HL-60 (cell line): Measurements from ENCODE around the gene LCN6.

Experiments used
- DNase-seq, 2 experiments: peaks; one replicate each; pipeline ENCODE4 v3.0.0-alpha.2; 2010 to 2020; ENCODE audit warnings: low read depth in 1 of 2, low spot score in 1 of 2
- H3K27ac ChIP-seq: fragments of 250-450 bp; sonication (Bioruptor Pico); replicated peaks from 2 replicates; pipeline ENCODE4 v1.5.1; 2020; ENCODE audit warnings: mild to moderate bottlenecking, moderate library complexity
- H3K27me3 ChIP-seq: fragments of 250-450 bp; sonication (Bioruptor Pico); 2 replicates; pipeline ENCODE4 v1.5.1; 2021; ENCODE audit warnings: mild to moderate bottlenecking, moderate library complexity; ENCODE audit not compliant: insufficient read depth, poor library complexity, severe bottlenecking
- H3K4me3 ChIP-seq: replicated peaks from 2 replicates; pipeline ENCODE4 v1.5.1; 2011; ENCODE audit warnings: mild to moderate bottlenecking, control low read depth, low read length; ENCODE audit not compliant: insufficient read depth
- CTCF ChIP-seq: IDR thresholded peaks from one replicate; pipeline ENCODE4 v1.5.1; 2011; ENCODE audit warnings: low read length, control low read depth, inconsistent platforms; ENCODE audit not compliant: insufficient read depth
- GABPA ChIP-seq: IDR thresholded peaks from 2 replicates; pipeline ENCODE4 v1.6.1; 2012; ENCODE audit warnings: low read depth
- POLR2AphosphoS5 ChIP-seq: IDR thresholded peaks from 2 replicates; pipeline ENCODE4 v1.6.1; 2012; ENCODE audit warnings: low read depth
- REST ChIP-seq: IDR thresholded peaks from 2 replicates; pipeline ENCODE4 v1.6.1; 2012; ENCODE audit warnings: low read depth; ENCODE audit not compliant: insufficient replicate concordance
- SPI1 ChIP-seq: IDR thresholded peaks from 2 replicates; pipeline ENCODE4 v1.6.1; 2012; ENCODE audit warnings: low read depth, mild to moderate bottlenecking, borderline replicate concordance

LCN6 gene

DNA sequence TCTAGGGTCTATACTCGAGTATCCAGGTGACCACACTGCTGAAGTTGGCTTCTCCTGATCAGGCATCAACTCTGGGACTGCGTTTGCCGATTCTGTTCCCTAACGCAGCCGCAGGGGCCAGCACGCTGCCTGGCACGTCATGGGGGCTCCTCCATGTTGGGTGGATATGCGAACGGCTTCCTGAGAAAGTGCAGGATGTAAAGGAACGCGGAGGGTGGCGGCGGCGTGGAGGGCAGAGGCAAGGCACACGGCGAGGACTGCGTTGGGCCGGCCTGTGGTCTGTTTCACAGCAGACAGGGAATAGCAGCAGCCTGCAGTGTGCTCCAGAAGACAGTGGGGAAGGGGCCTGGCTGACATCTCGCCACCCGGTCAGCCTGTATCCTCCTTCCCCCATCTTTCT lies 9.4 kb downstream of the LCN6 start:
- H3K27me3 ChIP-seq: peaks cover 12% of the 10 kb centered on the region
- no peak overlapping the region for H3K4me3 ChIP-seq
- DNase-seq: no peak
- TF ChIP-seq CTCF (no peak), SPI1 (no peak), REST (no peak), GABPA (no peak), POLR2AphosphoS5 (no peak)
- H3K27ac ChIP-seq: no peak overlapping the region

DNA sequence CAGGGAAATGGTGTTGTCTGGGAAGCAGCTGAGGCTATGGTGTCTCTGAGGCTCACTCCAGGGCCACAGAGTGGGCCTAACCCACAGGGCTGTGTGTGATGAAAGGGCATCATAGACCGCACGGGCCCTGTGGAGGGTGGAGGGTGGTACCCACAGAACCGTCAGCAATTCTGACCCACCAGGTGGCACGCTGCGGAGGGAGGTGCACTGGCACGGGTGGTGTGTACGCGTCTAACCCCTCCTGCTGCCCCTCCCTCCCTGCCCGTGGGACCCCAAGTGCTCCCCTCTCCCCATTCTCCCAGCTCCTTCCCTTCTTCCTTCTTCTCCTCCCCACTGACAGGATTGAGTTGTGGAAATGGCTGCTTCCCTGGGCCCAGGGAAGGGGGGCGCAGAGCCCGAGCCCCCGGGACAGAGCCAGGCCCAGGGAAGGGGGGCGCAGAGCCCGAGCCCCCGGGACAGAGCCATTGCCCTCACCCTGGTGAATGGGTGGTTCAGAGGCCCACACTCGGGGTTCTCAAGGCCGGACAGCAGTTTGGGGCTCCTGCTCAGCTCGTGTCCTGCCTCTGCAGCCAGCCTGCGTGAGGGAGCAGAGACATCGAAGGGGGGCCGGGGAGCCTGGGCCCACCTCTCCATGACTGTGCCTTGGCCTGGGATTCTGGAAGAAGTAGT lies 12.4 kb downstream of the LCN6 start:
- Histone ChIP-seq H3K4me3 (no peak overlapping the region), H3K27me3 (no peaks in the 10 kb centered on the region), H3K27ac (no peak overlapping the region)
- no peak for TF ChIP-seq REST
- TF ChIP-seq CTCF: no peak
- TF ChIP-seq SPI1: no peak
- no peak for TF ChIP-seq GABPA
- no peak for TF ChIP-seq POLR2AphosphoS5
- DNase-seq: no peak

GRCh38 chr9:136734837-136735496 lies 13.4 kb downstream of the LCN6 start:
- no peak for TF ChIP-seq GABPA
- Histone ChIP-seq H3K4me3 (no peak overlapping the region), H3K27ac (no peak overlapping the region), H3K27me3 (no peaks in the 10 kb centered on the region)
- DNase-seq: no peak

GRCh38 chr9:136733611-136734010 lies 14.7 kb downstream of the LCN6 start:
- Histone ChIP-seq H3K27ac (no peak overlapping the region), H3K27me3 (no peaks in the 10 kb centered on the region), H3K4me3 (no peak overlapping the region)
- TF ChIP-seq GABPA (no peak), CTCF (no peak), REST (no peak), SPI1 (no peak), POLR2AphosphoS5 (no peak)
- no peak for DNase-seq
